ENCODE results near the gene EHBP1.
"Not testable (repeated sequence)": the region's sequence is repeated elsewhere in the genome, so short reads cannot be mapped to it uniquely, and the experiment has no call there.

The EHBP1 gene

DNA sequence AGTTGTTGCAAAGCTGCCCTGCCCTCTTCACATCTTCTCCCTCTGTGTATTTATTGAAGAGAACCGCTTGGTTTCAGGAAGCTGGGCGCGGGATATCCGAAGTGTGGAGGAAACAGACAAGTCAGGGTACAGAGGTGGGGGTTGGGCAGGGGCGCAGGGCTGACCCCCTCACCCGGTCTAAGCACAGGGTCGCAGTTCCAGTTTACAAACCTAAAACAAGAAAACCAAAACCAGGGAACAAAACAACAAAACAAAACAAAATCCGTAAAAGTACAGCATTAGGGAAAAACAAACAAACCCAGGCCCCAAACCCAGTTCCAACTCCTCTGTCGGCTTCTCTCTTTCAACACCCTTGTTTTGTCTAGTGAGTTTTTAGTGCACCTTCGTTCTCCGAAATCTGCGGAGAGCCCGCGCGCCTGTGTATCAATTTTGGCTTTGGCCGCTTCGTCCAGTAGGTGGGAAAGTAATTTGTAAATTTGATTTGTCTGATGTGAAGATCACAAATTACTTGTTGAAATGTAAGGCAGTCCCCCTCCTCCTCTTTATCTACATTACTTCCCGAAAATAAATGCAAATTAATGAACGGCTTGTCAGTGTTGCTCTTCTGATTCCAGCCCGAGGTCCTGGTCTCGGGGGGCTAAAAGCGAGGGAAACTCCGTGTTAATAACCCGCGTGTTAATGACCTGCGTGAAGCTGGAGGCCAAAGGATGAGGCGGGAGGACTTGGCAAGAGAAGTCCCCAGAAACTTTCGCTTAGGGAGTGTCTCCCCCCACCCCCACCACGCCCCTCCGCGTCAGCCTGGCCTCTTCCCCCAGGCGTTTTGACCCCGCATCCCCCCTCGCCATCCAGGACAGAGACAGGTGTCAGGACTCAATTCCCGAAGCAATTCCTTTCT lies 352.0 kb downstream of the EHBP1 start:
- H3K27ac Mint-ChIP-seq, result peak overlapping the region; percentile 83
- DNase-seq (no peak), ATAC-seq (replicated peaks) (no peak)
- peaks cover 71 to 92% of the 10 kb centered on the region in 2 donors for H3K27me3 Mint-ChIP-seq
- H3K4me1 Mint-ChIP-seq, result peaks cover 50 to 71% of the 10 kb centered on the region in 2 donors
- peaks cover 1 to 14% of the 10 kb centered on the region in 2 donors for H3K36me3 Mint-ChIP-seq
- peak overlapping the region; percentile 74 to 79 for H3K4me3 Mint-ChIP-seq
- peaks cover 0 to under 1% of the 10 kb centered on the region in 2 donors for H3K9me3 Mint-ChIP-seq

DNA sequence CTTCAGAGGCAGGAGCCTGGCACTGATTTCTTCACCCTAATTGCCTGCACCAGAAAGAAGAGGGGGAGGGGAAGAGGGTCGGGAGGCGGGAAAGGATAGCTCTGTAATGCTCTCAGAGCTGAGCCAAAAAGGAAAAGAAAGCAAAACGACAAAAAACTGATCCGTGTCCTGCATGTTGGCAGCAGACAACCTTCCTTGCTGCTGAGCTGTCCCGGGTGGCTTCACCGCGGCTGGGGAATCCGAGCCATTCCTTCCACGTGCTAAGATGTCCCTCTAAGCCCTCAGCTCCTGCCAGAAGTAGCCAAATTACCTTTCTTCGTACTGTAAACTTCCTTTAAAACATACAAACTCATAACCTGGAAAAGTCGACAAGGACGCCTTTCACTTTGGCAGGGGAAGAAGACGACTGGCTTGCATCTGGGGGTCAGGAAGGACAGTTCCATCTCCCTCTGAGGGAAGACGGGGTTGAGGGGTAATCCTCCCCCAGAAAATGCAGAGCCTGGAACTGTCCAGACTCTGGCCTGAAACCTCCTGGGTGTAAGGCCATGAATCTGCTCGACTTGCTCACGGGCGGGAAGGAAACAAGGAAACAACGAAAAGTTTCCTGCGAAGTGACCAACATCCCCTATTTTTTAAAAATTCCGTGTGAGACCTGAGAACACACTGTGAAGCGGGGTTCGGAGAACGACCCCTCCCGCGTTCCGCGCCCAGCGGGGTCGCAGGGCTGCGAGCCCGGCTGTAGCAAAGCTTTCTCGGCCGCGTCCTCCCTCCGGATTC lies 352.8 kb downstream of the EHBP1 start:
- H3K4me1 Mint-ChIP-seq, result peaks cover 42 to 62% of the 10 kb centered on the region in 2 donors
- peaks cover 1 to 14% of the 10 kb centered on the region in 2 donors for H3K36me3 Mint-ChIP-seq
- no peak for DNase-seq
- peaks cover 0 to 2% of the 10 kb centered on the region in 2 donors for H3K9me3 Mint-ChIP-seq
- ATAC-seq (replicated peaks), result no peak
- peak overlapping the region; percentile 81 for H3K27ac Mint-ChIP-seq
- peaks cover 66 to 88% of the 10 kb centered on the region in 2 donors for H3K27me3 Mint-ChIP-seq
- H3K4me3 Mint-ChIP-seq, result peak overlapping the region; percentile 74 to 79

DNA sequence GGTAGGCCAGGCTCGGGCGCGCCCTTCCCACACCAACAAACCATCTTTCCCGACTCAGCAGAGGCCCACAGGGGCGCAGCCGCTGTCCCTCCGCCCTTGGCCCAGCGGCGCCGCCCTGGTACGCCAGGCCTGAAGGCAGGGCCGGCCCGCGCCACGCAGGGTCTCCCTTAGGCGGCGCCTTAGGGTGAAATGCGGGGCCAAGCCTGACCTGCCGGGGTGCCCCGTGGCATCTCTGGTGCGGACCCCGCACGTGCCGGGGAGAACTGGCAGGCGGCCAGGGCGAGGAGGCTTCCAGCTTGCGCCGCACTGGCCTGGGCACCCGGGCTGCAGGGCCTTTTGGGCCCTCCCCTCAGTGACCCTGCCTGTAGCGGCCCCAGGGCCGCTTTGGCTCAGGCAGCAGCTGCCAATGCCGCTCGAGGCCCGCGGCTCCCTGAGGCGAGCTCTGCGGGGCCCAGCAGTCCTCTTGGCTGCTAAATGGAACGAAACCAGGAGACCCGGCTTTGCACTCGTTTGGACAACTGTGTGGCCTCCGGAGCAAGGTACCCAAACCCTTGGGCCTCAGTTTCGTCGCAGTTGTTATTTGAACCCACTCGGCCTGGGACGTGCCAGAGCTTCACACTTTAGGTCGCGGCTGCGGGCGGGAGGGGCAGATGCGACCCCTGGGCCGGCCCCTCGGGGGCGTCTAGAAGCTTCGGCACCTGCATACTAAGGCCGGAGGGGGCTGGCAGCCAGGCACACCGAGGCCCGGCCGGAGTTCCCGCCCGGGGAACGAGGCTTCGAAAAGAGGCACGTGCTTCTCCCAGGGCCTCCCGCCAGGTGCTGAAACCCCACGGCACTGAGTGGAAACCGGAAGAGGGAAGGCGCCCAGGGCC lies 353.6 kb downstream of the EHBP1 start:
- H3K27me3 Mint-ChIP-seq, result peaks cover 64 to 88% of the 10 kb centered on the region in 2 donors
- peak overlapping the region; percentile 81 for H3K27ac Mint-ChIP-seq
- peaks cover 0 to 2% of the 10 kb centered on the region in 2 donors for H3K9me3 Mint-ChIP-seq
- ATAC-seq (replicated peaks) (peak; percentile 22 to 27), DNase-seq (peak; percentile 6)
- peaks cover 37 to 54% of the 10 kb centered on the region in 2 donors for H3K4me1 Mint-ChIP-seq
- H3K36me3 Mint-ChIP-seq, result peaks cover 1 to 14% of the 10 kb centered on the region in 2 donors
- H3K4me3 Mint-ChIP-seq, result peak overlapping the region; percentile 74 to 79

- H3K27ac Mint-ChIP-seq, result peak overlapping the region; percentile 37
- peaks cover 61 to 87% of the 10 kb centered on the region in 2 donors for H3K27me3 Mint-ChIP-seq
- peaks cover 1 to 12% of the 10 kb centered on the region in 2 donors for H3K36me3 Mint-ChIP-seq
- DNase-seq (no peak), ATAC-seq (replicated peaks) (no peak)
- H3K9me3 Mint-ChIP-seq, result peaks cover 0 to 2% of the 10 kb centered on the region in 2 donors
- H3K4me1 Mint-ChIP-seq, result peaks cover 30 to 46% of the 10 kb centered on the region in 2 donors
- peak overlapping the region; percentile 36 to 74 for H3K4me3 Mint-ChIP-seq
These were observed 354.4 kb downstream of the EHBP1 start for GRCh38 chr2:63059793-63060471.

DNA sequence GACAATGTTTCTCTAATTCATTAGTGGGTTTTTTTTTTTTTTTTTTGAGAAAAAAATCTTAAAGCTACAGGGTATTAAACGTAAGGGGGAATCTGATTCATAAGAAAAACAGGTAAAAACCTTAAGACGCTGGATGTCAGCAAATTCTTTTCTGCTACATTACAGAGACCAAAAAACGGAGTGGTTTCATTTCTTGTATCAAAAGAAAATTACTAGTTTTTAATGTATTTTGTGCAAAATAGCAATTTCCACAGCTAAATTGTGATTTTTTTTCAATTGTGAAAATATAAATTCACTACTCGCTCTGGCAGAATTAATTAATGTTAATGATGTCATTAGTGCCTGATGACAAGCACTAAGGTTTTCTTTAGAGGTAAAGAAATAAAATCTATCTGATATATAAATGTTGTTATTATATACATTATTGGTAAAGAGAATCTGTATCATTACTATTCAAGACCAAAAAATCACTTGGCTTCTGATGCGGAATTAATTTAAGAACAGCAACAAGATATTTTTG lies 355.0 kb downstream of the EHBP1 start:
- no peak for DNase-seq
- no peak overlapping the region for H3K4me3 Mint-ChIP-seq
- H3K27me3 Mint-ChIP-seq, result peaks cover 56 to 86% of the 10 kb centered on the region in 2 donors
- H3K36me3 Mint-ChIP-seq, result peaks cover 1 to 10% of the 10 kb centered on the region in 2 donors
- H3K27ac Mint-ChIP-seq, result no peak overlapping the region
- ATAC-seq (replicated peaks), result no peak
- peaks cover 27 to 40% of the 10 kb centered on the region in 2 donors for H3K4me1 Mint-ChIP-seq
- H3K9me3 Mint-ChIP-seq, result peaks cover 0 to 2% of the 10 kb centered on the region in 2 donors

- Mint-ChIP-seq H3K27me3 (peaks cover 46 to 75% of the 10 kb centered on the region in 2 donors), H3K4me1 (peaks cover 0 to 4% of the 10 kb centered on the region in 2 donors), H3K27ac (no peak overlapping the region), H3K36me3 (no peaks in the 10 kb centered on the region), H3K4me3 (no peak overlapping the region), H3K9me3 (peaks cover 0 to 2% of the 10 kb centered on the region in 2 donors)
- no peak for DNase-seq
- ATAC-seq (replicated peaks), result no peak
These were observed 358.7 kb downstream of the EHBP1 start for GRCh38 chr2:63064197-63064596.

DNA sequence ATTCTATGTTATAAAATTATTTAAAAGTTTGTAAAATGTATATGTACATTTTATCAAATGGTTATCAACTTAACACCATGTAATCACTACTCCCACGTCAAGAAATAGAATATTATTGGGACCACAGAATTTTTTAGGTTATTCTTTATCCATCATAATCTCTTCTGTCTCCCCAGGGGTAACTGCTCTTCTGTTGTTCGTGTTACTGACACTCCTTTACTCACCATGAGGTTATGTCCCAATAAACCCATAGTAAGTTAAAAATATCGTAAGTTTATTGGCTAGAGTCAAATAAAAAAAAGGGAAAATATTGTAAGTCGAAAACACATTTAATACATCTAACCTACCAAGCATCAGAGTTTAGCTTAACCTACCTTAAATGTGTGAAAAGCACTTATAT lies 359.1 kb downstream of the EHBP1 start:
- peaks cover 46 to 74% of the 10 kb centered on the region in 2 donors for H3K27me3 Mint-ChIP-seq
- no peak overlapping the region for H3K27ac Mint-ChIP-seq
- no peaks in the 10 kb centered on the region for H3K4me1 Mint-ChIP-seq
- no peak for ATAC-seq (replicated peaks)
- no peak overlapping the region for H3K4me3 Mint-ChIP-seq
- no peak for DNase-seq
- peaks cover 0 to 2% of the 10 kb centered on the region in 2 donors for H3K9me3 Mint-ChIP-seq
- no peaks in the 10 kb centered on the region for H3K36me3 Mint-ChIP-seq

- Mint-ChIP-seq H3K4me1 (no peaks in the 10 kb centered on the region), H3K4me3 (no peak overlapping the region)
These were observed 360.8 kb downstream of the EHBP1 start for GRCh38 chr2:63066265-63066664.

DNA sequence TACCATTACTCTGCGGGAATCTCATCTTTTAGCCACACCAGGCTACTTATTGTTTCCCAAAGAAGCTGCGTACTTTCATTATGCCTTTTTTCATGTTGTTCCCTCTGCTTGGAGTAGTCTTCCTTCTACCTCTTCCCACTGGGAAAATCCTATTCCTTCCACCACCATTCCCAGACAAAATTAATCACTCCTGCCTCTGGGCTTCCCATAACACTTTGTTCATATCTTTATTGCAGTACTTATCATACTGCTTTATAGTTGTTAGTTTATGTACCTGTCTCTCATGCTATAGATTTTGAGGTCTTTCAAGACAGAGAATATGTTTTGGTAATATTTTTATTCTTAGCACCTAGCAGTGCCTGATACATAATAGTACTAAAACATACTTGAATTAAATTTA lies 361.3 kb downstream of the EHBP1 start:
- Mint-ChIP-seq H3K4me1 (no peaks in the 10 kb centered on the region), H3K27ac (no peak overlapping the region), H3K27me3 (peaks cover 37 to 60% of the 10 kb centered on the region in 2 donors), H3K4me3 (no peak overlapping the region), H3K36me3 (no peaks in the 10 kb centered on the region), H3K9me3 (peaks cover 0 to 2% of the 10 kb centered on the region in 2 donors)
- no peak for ATAC-seq (replicated peaks)
- DNase-seq, result no peak

More at GRCh38 chr2:63066265-63066664, 360.8 kb downstream of the EHBP1 start:
- ATAC-seq (replicated peaks), result no peak
- Mint-ChIP-seq H3K9me3 (peaks cover 0 to 2% of the 10 kb centered on the region in 2 donors), H3K27ac (no peak overlapping the region), H3K27me3 (peaks cover 38 to 65% of the 10 kb centered on the region in 2 donors), H3K36me3 (no peaks in the 10 kb centered on the region)
- no peak for DNase-seq

GRCh38 chr2:63071664-63072063 lies 366.2 kb downstream of the EHBP1 start:
- H3K4me3 Mint-ChIP-seq, result no peak overlapping the region
- H3K36me3 Mint-ChIP-seq, result no peaks in the 10 kb centered on the region
- ATAC-seq (replicated peaks), result no peak
- no peaks in the 10 kb centered on the region for H3K4me1 Mint-ChIP-seq
- no peaks in the 10 kb centered on the region for H3K9me3 Mint-ChIP-seq
- no peak for DNase-seq
- H3K27me3 Mint-ChIP-seq, result peaks cover 16 to 32% of the 10 kb centered on the region in 2 donors
- H3K27ac Mint-ChIP-seq, result no peak overlapping the region

DNA sequence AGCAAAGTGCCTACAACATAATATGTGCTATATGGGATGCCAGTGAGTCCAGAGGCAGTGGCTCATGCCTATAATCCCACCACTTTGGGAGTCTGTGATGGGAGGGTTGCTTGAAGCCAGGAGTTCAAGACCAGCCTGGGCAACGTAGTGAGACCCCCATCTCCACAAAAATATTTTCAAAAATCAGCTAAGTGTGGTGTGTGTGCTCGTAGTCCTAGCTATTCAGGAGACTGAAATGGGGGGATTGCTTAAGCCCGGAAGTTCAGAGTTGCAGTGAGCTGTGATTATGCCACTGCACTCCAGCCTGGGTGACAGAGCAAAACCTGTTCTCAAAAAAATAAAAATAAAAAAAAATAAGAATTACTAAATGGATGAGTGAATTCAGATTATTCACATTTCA lies 368.5 kb downstream of the EHBP1 start:
- H3K27ac Mint-ChIP-seq, result no peak overlapping the region
- ATAC-seq (replicated peaks), result no peak
- no peaks in the 10 kb centered on the region for H3K4me1 Mint-ChIP-seq
- H3K27me3 Mint-ChIP-seq, result peaks cover 20 to 26% of the 10 kb centered on the region in 2 donors
- DNase-seq, result no peak
- no peaks in the 10 kb centered on the region for H3K36me3 Mint-ChIP-seq
- H3K4me3 Mint-ChIP-seq, result no peak overlapping the region
- no peaks in the 10 kb centered on the region for H3K9me3 Mint-ChIP-seq

- H3K9me3 Mint-ChIP-seq; H3K27ac Mint-ChIP-seq; H3K4me3 Mint-ChIP-seq; ATAC-seq (replicated peaks); H3K4me1 Mint-ChIP-seq; DNase-seq; H3K36me3 Mint-ChIP-seq: not testable (repeated sequence)
- H3K27me3 Mint-ChIP-seq, result peaks cover 20 to 23% of the 10 kb centered on the region in 2 donors
These were observed 368.9 kb downstream of the EHBP1 start for GRCh38 chr2:63074399-63074798.

Measured in stimulated activated naive B cell treated with anti-CD40 and anti-IgM and Interleukin-4, amounts not matched to agents 10 μg/mL and 1 μg/mL and 100 μg/mL, for 72 hours (primary cell).